Measurements from ENCODE around the gene CPTP. TPM values are rescaled to one million over a fixed set of nuclear protein-coding genes. Genes with fewer than 3 reads are reported as not detected.

CPTP gene
- total and polyA plus RNA-seq, 2 of the 13 experiments (the other 11 are each of a cell fraction or from before 2014, with no cell fraction given), result 5.5 to 9.3 TPM

DNA sequence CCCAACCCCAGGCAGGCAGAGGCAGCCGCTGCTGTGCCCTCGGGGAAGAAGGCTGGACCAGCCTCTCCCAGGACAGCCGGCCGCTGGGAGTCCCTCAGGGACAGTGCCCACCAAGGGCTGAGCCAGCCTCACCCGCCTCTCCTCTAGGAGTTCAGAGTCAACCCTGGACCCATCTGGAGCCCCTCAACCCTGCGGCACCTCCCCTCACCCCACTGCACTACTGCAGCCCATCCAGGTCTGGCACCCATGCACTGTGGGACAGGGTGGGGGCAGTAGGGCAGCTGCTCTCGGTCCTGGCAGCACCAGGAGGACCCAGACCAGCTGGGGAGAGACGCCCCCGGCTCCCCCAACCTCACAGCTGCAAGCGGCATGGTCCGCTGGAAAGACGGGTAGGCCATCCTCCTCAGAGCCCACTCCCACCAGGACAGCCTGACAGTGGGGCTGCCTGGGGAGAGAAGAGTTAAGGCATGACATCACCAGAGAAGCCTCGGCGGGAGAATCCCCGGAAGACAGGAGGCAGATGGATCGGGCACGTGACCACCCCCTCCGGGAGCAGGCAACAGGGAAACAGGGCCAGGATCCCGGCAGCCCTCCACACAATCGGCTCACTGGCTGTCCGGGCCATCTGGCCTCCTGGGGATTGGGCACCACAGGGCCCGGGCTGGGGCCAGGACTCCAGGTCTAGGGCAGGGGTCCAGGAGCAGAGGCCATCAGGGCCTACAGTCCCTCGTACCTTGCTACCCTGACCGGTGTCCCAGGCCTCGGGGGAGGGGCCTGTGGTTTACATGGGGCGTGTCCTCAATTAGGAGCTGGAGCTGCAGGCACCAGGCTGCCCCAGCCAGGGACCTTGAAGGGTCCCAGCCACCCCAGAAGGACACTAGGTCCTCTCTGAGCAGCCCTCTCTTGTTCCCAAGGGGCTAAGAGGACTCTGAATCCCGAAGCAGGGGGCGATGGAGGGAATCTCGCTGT, 20.0 kb upstream of the CPTP start (continued):
- no peak for TF ChIP-seq ZNF17 (CRISPR knock-in tag; IDR thresholded peaks at IDR 0.05)
- no peak for TF ChIP-seq DNMT1 (CRISPR knock-in tag; IDR thresholded peaks at IDR 0.05)
- no peak for TF ChIP-seq MAF1 (CRISPR knock-in tag; IDR thresholded peaks at IDR 0.05; ENCODE audit: borderline replicate concordance)
- TF ChIP-seq EHMT2 (IDR thresholded peaks at IDR 0.05; ENCODE audit: borderline replicate concordance, low read depth, low read length), result no peak
- TF ChIP-seq, protein P1, sequence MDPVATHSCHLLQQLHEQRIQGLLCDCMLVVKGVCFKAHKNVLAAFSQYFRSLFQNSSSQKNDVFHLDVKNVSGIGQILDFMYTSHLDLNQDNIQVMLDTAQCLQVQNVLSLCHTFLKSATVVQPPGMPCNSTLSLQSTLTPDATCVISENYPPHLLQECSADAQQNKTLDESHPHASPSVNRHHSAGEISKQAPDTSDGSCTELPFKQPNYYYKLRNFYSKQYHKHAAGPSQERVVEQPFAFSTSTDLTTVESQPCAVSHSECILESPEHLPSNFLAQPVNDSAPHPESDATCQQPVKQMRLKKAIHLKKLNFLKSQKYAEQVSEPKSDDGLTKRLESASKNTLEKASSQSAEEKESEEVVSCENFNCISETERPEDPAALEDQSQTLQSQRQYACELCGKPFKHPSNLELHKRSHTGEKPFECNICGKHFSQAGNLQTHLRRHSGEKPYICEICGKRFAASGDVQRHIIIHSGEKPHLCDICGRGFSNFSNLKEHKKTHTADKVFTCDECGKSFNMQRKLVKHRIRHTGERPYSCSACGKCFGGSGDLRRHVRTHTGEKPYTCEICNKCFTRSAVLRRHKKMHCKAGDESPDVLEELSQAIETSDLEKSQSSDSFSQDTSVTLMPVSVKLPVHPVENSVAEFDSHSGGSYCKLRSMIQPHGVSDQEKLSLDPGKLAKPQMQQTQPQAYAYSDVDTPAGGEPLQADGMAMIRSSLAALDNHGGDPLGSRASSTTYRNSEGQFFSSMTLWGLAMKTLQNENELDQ (CRISPR knock-in tag; IDR thresholded peaks at IDR 0.05; ENCODE audit: borderline replicate concordance), result no peak
- no peak for TF ChIP-seq ZNF616 (CRISPR knock-in tag; IDR thresholded peaks at IDR 0.05; ENCODE audit: low read depth)
- peak; percentile 13; the same call in 1 of the 2 replicates for TF ChIP-seq KDM5B (CRISPR knock-in tag; IDR thresholded peaks at IDR 0.05; ENCODE audit: borderline replicate concordance)
- TF ChIP-seq IRX3 (CRISPR knock-in tag; IDR thresholded peaks at IDR 0.05; ENCODE audit: borderline replicate concordance, low read depth), result no peak
- no peak for TF ChIP-seq ZSCAN31 (CRISPR knock-in tag; IDR thresholded peaks at IDR 0.05; ENCODE audit: low read depth)
- no peak for TF ChIP-seq RFX1 (IDR thresholded peaks at IDR 0.05)
- TF ChIP-seq SOX5 (CRISPR knock-in tag; IDR thresholded peaks at IDR 0.05; ENCODE audit: borderline replicate concordance), result no peak
- TF ChIP-seq ZNF546 (CRISPR knock-in tag; conservative IDR thresholded peaks at IDR 0.05), result no peak
- no peak for TF ChIP-seq MTF2 (CRISPR knock-in tag; IDR thresholded peaks at IDR 0.05; ENCODE audit: borderline replicate concordance)
- TF ChIP-seq TARDBP (CRISPR knock-in tag; IDR thresholded peaks at IDR 0.05), result peak; percentile 78
- TF ChIP-seq, protein P2, sequence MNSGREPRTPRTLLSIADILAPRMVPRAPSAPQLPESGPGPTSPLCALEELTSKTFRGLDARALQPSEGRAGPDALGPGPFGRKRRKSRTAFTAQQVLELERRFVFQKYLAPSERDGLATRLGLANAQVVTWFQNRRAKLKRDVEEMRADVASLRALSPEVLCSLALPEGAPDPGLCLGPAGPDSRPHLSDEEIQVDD (CRISPR knock-in tag; IDR thresholded peaks at IDR 0.05; ENCODE audit: borderline replicate concordance), result 0 out of 2 replicates have a peak, but pooled peaks have one; percentile 37
- no peak for TF ChIP-seq ZKSCAN5 (CRISPR knock-in tag; IDR thresholded peaks at IDR 0.05)
- no peak for TF ChIP-seq ZNF101 (CRISPR knock-in tag; IDR thresholded peaks at IDR 0.05; ENCODE audit: borderline replicate concordance, low read depth)
- no peak for TF ChIP-seq NFE2L2 (IDR thresholded peaks at IDR 0.05; ENCODE audit: low read length)
- no peak for TF ChIP-seq SATB2 (CRISPR knock-in tag; IDR thresholded peaks at IDR 0.05)
